HEK293 (cell line): ENCODE results near the gene RIN1.

ENCODE experiments used
- CTCF ChIA-PET: fragments of 350-600 bp; formaldehyde crosslinking; extraction: SDS; loops from one replicate; lab custom pipeline; 2021; ENCODE audit warnings: antibody characterized with exemption; lab: Yijun Ruan, JAX
- POLR2A ChIA-PET: fragments of 300-600 bp; formaldehyde crosslinking; extraction: SDS; loops from one replicate; lab custom pipeline; 2020; ENCODE audit warnings: antibody characterized with exemption, inconsistent platforms; lab: Yijun Ruan, JAX
- H3K27ac ChIP-seq: fragments of 200-500 bp; sonication (Bioruptor generic); 2 replicates; pipeline ENCODE4 v1.5.1; 2014; ENCODE audit warnings: low read depth, low read length, control low read depth, inconsistent platforms; ENCODE audit errors: extremely low read depth
- H3K36me3 ChIP-seq, 2 experiments: fragments of 200-500 bp in 1 of 2; sonication (Bioruptor generic) in 1 of 2; 1 replicate in 1 of 2; 2 replicates in 1 of 2; pipeline ENCODE4 v1.5.1; 2014 to 2017; ENCODE audit warnings: inconsistent platforms in 2 of 2, low read length in 2 of 2; ENCODE audit not compliant: control insufficient read depth in 2 of 2, insufficient read depth in 1 of 2
- H3K4me1 ChIP-seq: fragments of 200-500 bp; sonication (Bioruptor generic); 2 replicates; pipeline ENCODE4 v1.5.1; 2014; ENCODE audit warnings: mild to moderate bottlenecking, low read length, inconsistent platforms; ENCODE audit not compliant: control insufficient read depth, insufficient read depth
- H3K4me3 ChIP-seq: 2 replicates; pipeline ENCODE4 v1.5.1; 2011; ENCODE audit warnings: low read depth, mild to moderate bottlenecking, control low read depth, low read length, moderate library complexity
- H3K9me3 ChIP-seq: fragments of 200-500 bp; sonication (Bioruptor generic); 2 replicates; pipeline ENCODE4 v1.5.1; 2014; ENCODE audit warnings: low read depth, low read length, inconsistent platforms; ENCODE audit not compliant: control insufficient read depth, insufficient read depth
- GLI4 ChIP-seq: fragments of 450-650 bp; formaldehyde crosslinking; IDR thresholded peaks from 2 replicates; pipeline ENCODE4 v1.5.1; 2016; ENCODE audit warnings: missing biosample characterization, missing genetic modification characterization
- KLF9 ChIP-seq: fragments of 450-650 bp; formaldehyde crosslinking; IDR thresholded peaks from 2 replicates; pipeline ENCODE4 v1.5.1; 2016; ENCODE audit warnings: missing biosample characterization, missing genetic modification characterization, low read depth
- MYNN ChIP-seq: fragments of 450-650 bp; formaldehyde crosslinking; IDR thresholded peaks from 2 replicates; pipeline ENCODE4 v1.5.1; 2016; ENCODE audit warnings: missing biosample characterization, missing genetic modification characterization, borderline replicate concordance
- PRDM1 ChIP-seq: fragments of 450-650 bp; formaldehyde crosslinking; IDR thresholded peaks from 2 replicates; pipeline ENCODE4; 2016; ENCODE audit warnings: missing biosample characterization, missing genetic modification characterization
- ZNF114 ChIP-seq: fragments of 450-650 bp; formaldehyde crosslinking; IDR thresholded peaks from 2 replicates; pipeline ENCODE4 v1.5.0; 2017; ENCODE audit warnings: missing biosample characterization, missing genetic modification characterization
- ZNF133 ChIP-seq: fragments of 450-650 bp; formaldehyde crosslinking; IDR thresholded peaks from 2 replicates; pipeline ENCODE4 v1.5.1; 2016; ENCODE audit warnings: missing biosample characterization, missing genetic modification characterization
- ZNF248 ChIP-seq: fragments of 450-650 bp; formaldehyde crosslinking; IDR thresholded peaks from 2 replicates; pipeline ENCODE4 v1.5.1; 2017; ENCODE audit warnings: missing biosample characterization, missing genetic modification characterization
- ZNF274 ChIP-seq, 2 experiments: fragments of 200-500 bp in 1 of 2; fragments of 450-650 bp in 1 of 2; sonication (Bioruptor generic) in 1 of 2; formaldehyde crosslinking in 1 of 2; IDR thresholded peaks; 2 replicates each; pipeline versions ENCODE4 v1.5.1 to v1.6.1; 2014 to 2016; ENCODE audit warnings: borderline replicate concordance in 1 of 2, inconsistent platforms in 1 of 2, low read length in 1 of 2, missing biosample characterization in 1 of 2, missing genetic modification characterization in 1 of 2
- ZNF350 ChIP-seq: fragments of 450-650 bp; formaldehyde crosslinking; IDR thresholded peaks from 2 replicates; pipeline ENCODE4 v1.5.0; 2017; ENCODE audit warnings: missing biosample characterization, mild to moderate bottlenecking, missing genetic modification characterization
- ZNF423 ChIP-seq: fragments of 450-650 bp; formaldehyde crosslinking; IDR thresholded peaks from 2 replicates; pipeline ENCODE4 v1.5.1; 2016; ENCODE audit warnings: missing biosample characterization, missing genetic modification characterization
- ZNF426 ChIP-seq: fragments of 450-650 bp; formaldehyde crosslinking; IDR thresholded peaks from 2 replicates; pipeline ENCODE4 v1.5.1; 2017; ENCODE audit warnings: missing biosample characterization, missing genetic modification characterization, mild to moderate bottlenecking, inconsistent platforms, moderate library complexity
- ZNF530 ChIP-seq: fragments of 450-650 bp; formaldehyde crosslinking; IDR thresholded peaks from 2 replicates; pipeline ENCODE4 v1.5.1; 2016; ENCODE audit warnings: low read depth, missing biosample characterization, missing genetic modification characterization
- ZNF623 ChIP-seq: fragments of 450-650 bp; formaldehyde crosslinking; IDR thresholded peaks from 2 replicates; pipeline ENCODE4 v1.5.1; 2016; ENCODE audit warnings: missing biosample characterization, missing genetic modification characterization
- ZNF776 ChIP-seq: fragments of 450-650 bp; formaldehyde crosslinking; IDR thresholded peaks from 2 replicates; pipeline ENCODE4 v1.5.0; 2017; ENCODE audit warnings: missing biosample characterization, missing genetic modification characterization, borderline replicate concordance
- ZSCAN16 ChIP-seq: fragments of 450-650 bp; formaldehyde crosslinking; IDR thresholded peaks from 2 replicates; pipeline ENCODE4 v1.5.1; 2016; ENCODE audit warnings: missing biosample characterization, missing genetic modification characterization
- TF ChIP-seq, protein P1 (sequence below): IDR thresholded peaks from 2 replicates; pipeline ENCODE4 v1.6.1; 2011; ENCODE audit warnings: mild to moderate bottlenecking, low read depth, low read length, borderline replicate concordance
- TF ChIP-seq, protein P2 (sequence below): fragments of 450-650 bp; formaldehyde crosslinking; IDR thresholded peaks from 2 replicates; pipeline ENCODE4 v1.5.1; 2017; ENCODE audit warnings: missing biosample characterization, missing genetic modification characterization
- TF ChIP-seq, protein P3 (sequence below): fragments of 450-650 bp; formaldehyde crosslinking; conservative IDR thresholded peaks from 2 replicates; pipeline ENCODE4 v1.5.1; 2016; ENCODE audit warnings: low read depth, missing biosample characterization, missing genetic modification characterization
- TF ChIP-seq, protein P4 (sequence below): fragments of 450-650 bp; formaldehyde crosslinking; IDR thresholded peaks from 2 replicates; pipeline ENCODE4 v1.5.1; 2016; ENCODE audit warnings: missing biosample characterization, missing genetic modification characterization

Gene RIN1

DNA sequence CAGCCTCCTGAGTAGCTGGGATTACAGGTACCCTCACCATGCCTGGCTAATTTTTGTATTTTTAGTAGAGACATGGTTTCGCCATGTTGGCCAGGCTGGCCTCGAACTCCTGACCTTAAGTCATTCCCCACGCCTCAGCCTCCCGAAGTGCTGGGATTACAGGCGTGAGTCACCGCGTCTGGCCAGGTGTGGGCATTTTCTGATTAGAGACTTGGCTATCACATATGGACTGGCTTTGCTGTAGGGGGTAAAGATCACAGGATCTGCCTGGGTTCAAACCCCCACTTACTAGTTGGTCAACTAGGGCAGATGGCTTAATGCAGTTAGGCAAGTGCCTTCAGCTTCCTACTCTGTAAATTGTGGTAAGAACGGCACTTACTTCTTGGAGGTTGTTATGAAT is 25.9 kb downstream of the RIN1 start (continued):
- no peak for TF ChIP-seq ZNF114 (tag by site-specific recombination)
- TF ChIP-seq, protein P1, sequence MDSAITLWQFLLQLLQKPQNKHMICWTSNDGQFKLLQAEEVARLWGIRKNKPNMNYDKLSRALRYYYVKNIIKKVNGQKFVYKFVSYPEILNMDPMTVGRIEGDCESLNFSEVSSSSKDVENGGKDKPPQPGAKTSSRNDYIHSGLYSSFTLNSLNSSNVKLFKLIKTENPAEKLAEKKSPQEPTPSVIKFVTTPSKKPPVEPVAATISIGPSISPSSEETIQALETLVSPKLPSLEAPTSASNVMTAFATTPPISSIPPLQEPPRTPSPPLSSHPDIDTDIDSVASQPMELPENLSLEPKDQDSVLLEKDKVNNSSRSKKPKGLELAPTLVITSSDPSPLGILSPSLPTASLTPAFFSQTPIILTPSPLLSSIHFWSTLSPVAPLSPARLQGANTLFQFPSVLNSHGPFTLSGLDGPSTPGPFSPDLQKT = no peak

DNA sequence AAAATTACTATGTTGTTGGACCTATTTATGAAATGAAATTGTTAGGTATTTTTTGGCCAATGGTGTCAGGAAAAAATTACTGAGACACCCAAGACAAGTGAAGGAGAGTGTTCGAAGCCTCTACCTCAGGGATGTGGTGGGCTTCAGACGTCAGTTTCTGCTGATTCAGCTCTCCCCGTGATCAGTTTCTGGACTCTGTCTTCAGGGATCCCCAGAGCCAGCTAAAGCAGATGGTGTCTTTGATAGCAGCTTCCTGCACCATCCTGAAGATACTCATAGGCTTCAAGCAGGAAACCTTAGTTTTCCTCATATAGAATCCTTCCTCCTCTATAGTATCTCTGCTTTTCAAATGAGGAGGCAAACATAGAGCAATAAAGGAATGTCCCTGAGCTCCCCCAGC is 26.8 kb downstream of the RIN1 start:
- H3K27ac ChIP-seq = no peak overlapping the region
- ChIA-PET POLR2A (interaction anchor here (0.6 kb wide), 1 partner anchor 79 kb away, joined by 5 read pairs; no protein-coding TSS in a partner anchor), CTCF (interaction anchor here (1.0 to 1.5 kb wide), 4 partner anchors 15 to 55 kb away, joined by 3 to 5 read pairs (median 3); partner anchors contain the start of gene TMEM151A)
- no peaks in the 10 kb centered on the region for H3K4me1 ChIP-seq
- no peak overlapping the region for H3K4me3 ChIP-seq
- H3K36me3 ChIP-seq = no peaks in the 10 kb centered on the region
- H3K9me3 ChIP-seq = no peaks in the 10 kb centered on the region
- TF ChIP-seq PRDM1 (no peak), ZNF776 (no peak), MYNN (tag by site-specific recombination) (no peak), ZNF133 (tag by site-specific recombination) (no peak), ZNF423 (tag by site-specific recombination) (no peak), ZNF248 (no peak), ZNF426 (tag by site-specific recombination) (no peak), ZSCAN16 (tag by site-specific recombination) (no peak), ZNF530 (no peak), ZNF350 (tag by site-specific recombination) (no peak), ZNF623 (no peak), ZNF114 (tag by site-specific recombination) (no peak), ZNF274 (IDR thresholded peaks at IDR 0.05; ENCODE audit: low read length) (no peak), ZNF274 (tag by site-specific recombination; IDR thresholded peaks at IDR 0.05; ENCODE audit: borderline replicate concordance) (no peak), KLF9 (tag by site-specific recombination) (no peak), GLI4 (no peak)
- TF ChIP-seq, protein P1 = no peak
- TF ChIP-seq, protein P2, sequence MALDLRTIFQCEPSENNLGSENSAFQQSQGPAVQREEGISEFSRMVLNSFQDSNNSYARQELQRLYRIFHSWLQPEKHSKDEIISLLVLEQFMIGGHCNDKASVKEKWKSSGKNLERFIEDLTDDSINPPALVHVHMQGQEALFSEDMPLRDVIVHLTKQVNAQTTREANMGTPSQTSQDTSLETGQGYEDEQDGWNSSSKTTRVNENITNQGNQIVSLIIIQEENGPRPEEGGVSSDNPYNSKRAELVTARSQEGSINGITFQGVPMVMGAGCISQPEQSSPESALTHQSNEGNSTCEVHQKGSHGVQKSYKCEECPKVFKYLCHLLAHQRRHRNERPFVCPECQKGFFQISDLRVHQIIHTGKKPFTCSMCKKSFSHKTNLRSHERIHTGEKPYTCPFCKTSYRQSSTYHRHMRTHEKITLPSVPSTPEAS (tag by site-specific recombination) = no peak
- TF ChIP-seq, protein P3, sequence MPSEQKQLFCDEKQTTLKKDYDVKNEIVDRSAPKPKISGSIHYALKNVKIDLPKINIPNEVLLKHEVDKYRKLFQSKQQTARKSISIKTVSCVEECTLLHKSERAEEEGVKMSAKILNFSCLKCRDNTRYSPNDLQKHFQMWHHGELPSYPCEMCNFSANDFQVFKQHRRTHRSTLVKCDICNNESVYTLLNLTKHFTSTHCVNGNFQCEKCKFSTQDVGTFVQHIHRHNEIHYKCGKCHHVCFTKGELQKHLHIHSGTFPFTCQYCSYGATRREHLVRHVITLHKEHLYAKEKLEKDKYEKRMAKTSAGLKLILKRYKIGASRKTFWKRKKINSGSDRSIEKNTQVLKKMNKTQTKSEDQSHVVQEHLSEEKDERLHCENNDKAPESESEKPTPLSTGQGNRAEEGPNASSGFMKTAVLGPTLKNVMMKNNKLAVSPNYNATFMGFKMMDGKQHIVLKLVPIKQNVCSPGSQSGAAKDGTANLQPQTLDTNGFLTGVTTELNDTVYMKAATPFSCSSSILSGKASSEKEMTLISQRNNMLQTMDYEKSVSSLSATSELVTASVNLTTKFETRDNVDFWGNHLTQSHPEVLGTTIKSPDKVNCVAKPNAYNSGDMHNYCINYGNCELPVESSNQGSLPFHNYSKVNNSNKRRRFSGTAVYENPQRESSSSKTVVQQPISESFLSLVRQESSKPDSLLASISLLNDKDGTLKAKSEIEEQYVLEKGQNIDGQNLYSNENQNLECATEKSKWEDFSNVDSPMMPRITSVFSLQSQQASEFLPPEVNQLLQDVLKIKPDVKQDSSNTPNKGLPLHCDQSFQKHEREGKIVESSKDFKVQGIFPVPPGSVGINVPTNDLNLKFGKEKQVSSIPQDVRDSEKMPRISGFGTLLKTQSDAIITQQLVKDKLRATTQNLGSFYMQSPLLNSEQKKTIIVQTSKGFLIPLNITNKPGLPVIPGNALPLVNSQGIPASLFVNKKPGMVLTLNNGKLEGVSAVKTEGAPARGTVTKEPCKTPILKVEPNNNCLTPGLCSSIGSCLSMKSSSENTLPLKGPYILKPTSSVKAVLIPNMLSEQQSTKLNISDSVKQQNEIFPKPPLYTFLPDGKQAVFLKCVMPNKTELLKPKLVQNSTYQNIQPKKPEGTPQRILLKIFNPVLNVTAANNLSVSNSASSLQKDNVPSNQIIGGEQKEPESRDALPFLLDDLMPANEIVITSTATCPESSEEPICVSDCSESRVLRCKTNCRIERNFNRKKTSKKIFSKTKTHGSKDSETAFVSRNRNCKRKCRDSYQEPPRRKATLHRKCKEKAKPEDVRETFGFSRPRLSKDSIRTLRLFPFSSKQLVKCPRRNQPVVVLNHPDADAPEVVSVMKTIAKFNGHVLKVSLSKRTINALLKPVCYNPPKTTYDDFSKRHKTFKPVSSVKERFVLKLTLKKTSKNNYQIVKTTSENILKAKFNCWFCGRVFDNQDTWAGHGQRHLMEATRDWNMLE (tag by site-specific recombination) = no peak
- TF ChIP-seq, protein P4, sequence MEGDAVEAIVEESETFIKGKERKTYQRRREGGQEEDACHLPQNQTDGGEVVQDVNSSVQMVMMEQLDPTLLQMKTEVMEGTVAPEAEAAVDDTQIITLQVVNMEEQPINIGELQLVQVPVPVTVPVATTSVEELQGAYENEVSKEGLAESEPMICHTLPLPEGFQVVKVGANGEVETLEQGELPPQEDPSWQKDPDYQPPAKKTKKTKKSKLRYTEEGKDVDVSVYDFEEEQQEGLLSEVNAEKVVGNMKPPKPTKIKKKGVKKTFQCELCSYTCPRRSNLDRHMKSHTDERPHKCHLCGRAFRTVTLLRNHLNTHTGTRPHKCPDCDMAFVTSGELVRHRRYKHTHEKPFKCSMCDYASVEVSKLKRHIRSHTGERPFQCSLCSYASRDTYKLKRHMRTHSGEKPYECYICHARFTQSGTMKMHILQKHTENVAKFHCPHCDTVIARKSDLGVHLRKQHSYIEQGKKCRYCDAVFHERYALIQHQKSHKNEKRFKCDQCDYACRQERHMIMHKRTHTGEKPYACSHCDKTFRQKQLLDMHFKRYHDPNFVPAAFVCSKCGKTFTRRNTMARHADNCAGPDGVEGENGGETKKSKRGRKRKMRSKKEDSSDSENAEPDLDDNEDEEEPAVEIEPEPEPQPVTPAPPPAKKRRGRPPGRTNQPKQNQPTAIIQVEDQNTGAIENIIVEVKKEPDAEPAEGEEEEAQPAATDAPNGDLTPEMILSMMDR (tag by site-specific recombination) = no peak
